ENCODE measurements around the gene ANKRD10.

ANKRD10 gene

GRCh38 chr13:110885966-110886869 is 28.7 kb downstream of the ANKRD10 start:
- TF ChIP-seq CTCF (IDR thresholded peaks at IDR 0.05), result no peak
- no peak for TF ChIP-seq ZFX (IDR thresholded peaks at IDR 0.05; ENCODE audit: borderline replicate concordance)
- H3K27ac ChIP-seq, result no peak overlapping the region

- no peak for TF ChIP-seq ZFX (IDR thresholded peaks at IDR 0.05; ENCODE audit: borderline replicate concordance)
- TF ChIP-seq CTCF (IDR thresholded peaks at IDR 0.05), result no peak
These were observed 29.4 kb downstream of the ANKRD10 start for GRCh38 chr13:110885516-110885915.

GRCh38 chr13:110884517-110884916 is 30.4 kb downstream of the ANKRD10 start:
- TF ChIP-seq CTCF (IDR thresholded peaks at IDR 0.05) (no peak), ZFX (IDR thresholded peaks at IDR 0.05; ENCODE audit: borderline replicate concordance) (no peak)
- H3K27ac ChIP-seq, result no peak overlapping the region

More at GRCh38 chr13:110885516-110885915, 29.4 kb downstream of the ANKRD10 start:
- H3K27ac ChIP-seq, result no peak overlapping the region

- H3K27ac ChIP-seq, result no peak overlapping the region
- TF ChIP-seq CTCF (IDR thresholded peaks at IDR 0.05) (no peak), ZFX (IDR thresholded peaks at IDR 0.05; ENCODE audit: borderline replicate concordance) (no peak)
These were observed 31.3 kb downstream of the ANKRD10 start for GRCh38 chr13:110883542-110883941.

- TF ChIP-seq CTCF (IDR thresholded peaks at IDR 0.05) (no peak), ZFX (IDR thresholded peaks at IDR 0.05; ENCODE audit: borderline replicate concordance) (no peak)
- no peak overlapping the region for H3K27ac ChIP-seq
These were observed 31.9 kb downstream of the ANKRD10 start for GRCh38 chr13:110882972-110883371.

GRCh38 chr13:110881839-110882627 is 32.8 kb downstream of the ANKRD10 start:
- TF ChIP-seq CTCF (IDR thresholded peaks at IDR 0.05) (no peak), ZFX (IDR thresholded peaks at IDR 0.05; ENCODE audit: borderline replicate concordance) (no peak)
- H3K27ac ChIP-seq, result no peak overlapping the region

All from 22Rv1 (cell line).